HG02870 (cell line): ENCODE results near the gene B3GALNT2.
"Not testable (repeated sequence)": the region's sequence is repeated elsewhere in the genome, so short reads cannot be mapped to it uniquely, and the experiment has no call there.

Experiments used
- ATAC-seq: cut with Tn5 transposase; IDR thresholded peaks from one replicate; pipeline ENCODE4 v1.9.1; 2021; ENCODE audit warnings: mild to moderate bottlenecking, moderate library complexity; ENCODE audit not compliant: unreplicated experiment

Gene B3GALNT2

GRCh38 chr1:235504122-235504493, at the start of gene B3GALNT2:
Gene B3GALNT2, minus strand, starts transcription at chr1:235504452. Its CDS starts 200 bp downstream, at chr1:235504252.
- peak; percentile 30 for ATAC-seq

GRCh38 chr1:235553112-235553551, 48.9 kb upstream of the B3GALNT2 start:
- ATAC-seq: no peak

- no peak for ATAC-seq
These were observed 48.0 kb upstream of the B3GALNT2 start for GRCh38 chr1:235552146-235552716.

- ATAC-seq: no peak
These were observed 45.3 kb upstream of the B3GALNT2 start for GRCh38 chr1:235549351-235550139.

- not testable (repeated sequence) for ATAC-seq
These were observed 42.3 kb upstream of the B3GALNT2 start for GRCh38 chr1:235546369-235547155.

- no peak for ATAC-seq
These were observed 41.2 kb upstream of the B3GALNT2 start for GRCh38 chr1:235545292-235545930.

- not testable (repeated sequence) for ATAC-seq
These were observed 38.6 kb upstream of the B3GALNT2 start for GRCh38 chr1:235542845-235543244.

GRCh38 chr1:235533476-235534168, 29.4 kb upstream of the B3GALNT2 start:
- ATAC-seq: no peak

GRCh38 chr1:235532360-235532759, 28.1 kb upstream of the B3GALNT2 start:
- ATAC-seq: no peak

GRCh38 chr1:235527196-235527814, 23.1 kb upstream of the B3GALNT2 start:
- ATAC-seq: no peak

- no peak for ATAC-seq
These were observed 21.1 kb upstream of the B3GALNT2 start for GRCh38 chr1:235525314-235525713.

GRCh38 chr1:235516862-235517446, 12.7 kb upstream of the B3GALNT2 start:
- ATAC-seq: no peak

GRCh38 chr1:235515844-235516512, 11.7 kb upstream of the B3GALNT2 start:
- ATAC-seq: no peak

- ATAC-seq: no peak
These were observed 9.5 kb upstream of the B3GALNT2 start for GRCh38 chr1:235513495-235514366.

- ATAC-seq: no peak
These were observed 7.4 kb upstream of the B3GALNT2 start for GRCh38 chr1:235511470-235512240.

- ATAC-seq: no peak
These were observed 6.6 kb upstream of the B3GALNT2 start for GRCh38 chr1:235510823-235511222.

- ATAC-seq: no peak
These were observed 3.4 kb upstream of the B3GALNT2 start for GRCh38 chr1:235507623-235508022.
